Memory B cell (primary cell): ENCODE data around the gene NUDC.

ENCODE experiments used
- ATAC-seq: fragments of 150-1000 bp; cut with Tn5 transposase; 2 replicates; pipeline ENCODE4 v1.10.0; 2021; ENCODE audit warnings: low read depth, mild to moderate bottlenecking, moderate library complexity
- DNase-seq, 2 donors: peaks; one replicate each; pipeline ENCODE4 v3.0.0; 2022; ENCODE audit warnings: low spot score in 2 of 2
- H3K27ac Mint-ChIP-seq: one replicate; pipeline ENCODE4 v1.8.0; 2022; ENCODE audit warnings: mild to moderate bottlenecking, moderate library complexity, mixed read lengths
- H3K27me3 Mint-ChIP-seq: one replicate; pipeline ENCODE4 v1.8.0; 2022; ENCODE audit warnings: mixed read lengths
- H3K36me3 Mint-ChIP-seq: one replicate; pipeline ENCODE4 v1.8.0; 2022; ENCODE audit warnings: mild to moderate bottlenecking, mixed read lengths
- H3K4me1 Mint-ChIP-seq: one replicate; pipeline ENCODE4 v1.8.0; 2022; ENCODE audit warnings: mixed read lengths
- H3K4me3 Mint-ChIP-seq: one replicate; pipeline ENCODE4 v1.8.0; 2022; ENCODE audit warnings: mild to moderate bottlenecking, moderate library complexity, mixed read lengths
- H3K9me3 Mint-ChIP-seq: one replicate; pipeline ENCODE4 v1.8.0; 2022; ENCODE audit warnings: mixed read lengths

Gene NUDC

DNA sequence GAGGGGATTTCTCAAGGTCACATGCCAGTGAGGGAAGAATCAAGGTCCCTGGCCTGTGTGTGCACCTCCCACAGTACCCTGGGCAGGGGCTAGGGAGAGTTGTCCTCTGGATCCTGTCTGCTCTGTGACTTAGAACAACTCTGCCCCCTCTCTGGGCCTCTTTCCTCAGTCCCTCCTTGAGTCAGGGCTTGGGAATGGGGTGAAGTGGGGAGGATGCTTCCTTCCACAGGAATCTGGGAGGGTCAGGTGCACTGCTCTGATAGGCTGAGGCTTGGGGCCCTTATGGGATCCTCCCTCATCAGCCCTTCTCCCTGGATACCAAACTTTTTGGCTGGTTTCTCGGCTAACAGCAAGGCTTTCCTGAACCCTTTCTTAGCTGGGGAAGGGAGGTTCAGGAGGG, 74.5 kb downstream of the NUDC start:
- H3K27me3 Mint-ChIP-seq = peaks cover 16% of the 10 kb centered on the region
- no peaks in the 10 kb centered on the region for H3K9me3 Mint-ChIP-seq
- ATAC-seq = no peak
- H3K4me1 Mint-ChIP-seq = peaks cover 15% of the 10 kb centered on the region
- DNase-seq = no peak
- no peaks in the 10 kb centered on the region for H3K36me3 Mint-ChIP-seq
- no peak overlapping the region for H3K27ac Mint-ChIP-seq
- H3K4me3 Mint-ChIP-seq = no peak overlapping the region
